Mesothelial cell of epicardium (in vitro differentiated cells): Measurements from ENCODE around the gene TPP2. TPM values are rescaled to one million over a fixed set of nuclear protein-coding genes. Genes with fewer than 3 reads are reported as not detected.

Experiments used
- DNase-seq, 2 experiments: peaks; one replicate each; pipeline ENCODE4 v3.0.0; 2021; ENCODE audit warnings: low spot score in 2 of 2; ENCODE audit not compliant: unreplicated experiment in 2 of 2
- H3K27ac Mint-ChIP-seq: 2 replicates; pipeline ENCODE4 v1.8.0; 2021; ENCODE audit warnings: mixed read lengths
- H3K27me3 Mint-ChIP-seq: 2 replicates; pipeline ENCODE4 v1.8.0; 2021; ENCODE audit warnings: low read depth, mixed read lengths
- H3K36me3 Mint-ChIP-seq: 2 replicates; pipeline ENCODE4 v1.8.0; 2021; ENCODE audit warnings: mixed read lengths
- H3K4me1 Mint-ChIP-seq: 2 replicates; pipeline ENCODE4 v1.8.0; 2021; ENCODE audit warnings: mixed read lengths
- H3K4me3 Mint-ChIP-seq: 2 replicates; pipeline ENCODE4 v1.8.0; 2021; ENCODE audit warnings: mild to moderate bottlenecking, moderate library complexity, mixed read lengths
- H3K9me3 Mint-ChIP-seq: 2 replicates; pipeline ENCODE4 v1.8.0; 2021; ENCODE audit warnings: mixed read lengths
- total RNA-seq: library from RNA; stranded (reverse); gene quantifications from 3 replicates; pipeline ENCODE4 v1.2.1, GENCODE V29; 2021
- TF ChIP-seq, protein P1 (sequence below): fragments of 200-600 bp; sonication (generic); IDR thresholded peaks from one replicate; pipeline ENCODE4 v1.5.0; 2021; ENCODE audit warnings: antibody characterized with exemption; ENCODE audit not compliant: unreplicated experiment

Gene TPP2
- total RNA-seq, 1 donor from 2014 or later, result 54.2 TPM

DNA sequence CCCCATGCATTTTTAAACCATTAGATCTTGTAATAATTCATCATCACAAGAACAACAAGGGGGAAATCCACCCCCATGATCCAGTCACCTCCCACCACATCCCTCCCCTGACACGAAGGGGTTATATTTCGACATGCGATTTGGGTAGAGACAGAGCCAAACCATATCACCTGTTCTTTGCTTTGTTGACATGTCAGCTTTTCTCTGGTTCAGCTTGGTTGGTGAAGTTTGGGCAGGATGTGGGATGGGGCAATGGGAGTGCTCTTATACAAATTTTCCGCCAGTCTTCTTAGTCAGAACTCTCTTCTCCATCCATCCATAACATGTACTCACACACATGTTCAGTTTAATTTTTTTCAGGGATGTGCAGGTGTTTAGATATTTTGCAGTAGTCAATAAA is 12.9 kb downstream of the TPP2 start:
- H3K27ac Mint-ChIP-seq, result no peak overlapping the region
- H3K27me3 Mint-ChIP-seq, result no peaks in the 10 kb centered on the region
- H3K9me3 Mint-ChIP-seq, result no peaks in the 10 kb centered on the region
- TF ChIP-seq, protein P1, sequence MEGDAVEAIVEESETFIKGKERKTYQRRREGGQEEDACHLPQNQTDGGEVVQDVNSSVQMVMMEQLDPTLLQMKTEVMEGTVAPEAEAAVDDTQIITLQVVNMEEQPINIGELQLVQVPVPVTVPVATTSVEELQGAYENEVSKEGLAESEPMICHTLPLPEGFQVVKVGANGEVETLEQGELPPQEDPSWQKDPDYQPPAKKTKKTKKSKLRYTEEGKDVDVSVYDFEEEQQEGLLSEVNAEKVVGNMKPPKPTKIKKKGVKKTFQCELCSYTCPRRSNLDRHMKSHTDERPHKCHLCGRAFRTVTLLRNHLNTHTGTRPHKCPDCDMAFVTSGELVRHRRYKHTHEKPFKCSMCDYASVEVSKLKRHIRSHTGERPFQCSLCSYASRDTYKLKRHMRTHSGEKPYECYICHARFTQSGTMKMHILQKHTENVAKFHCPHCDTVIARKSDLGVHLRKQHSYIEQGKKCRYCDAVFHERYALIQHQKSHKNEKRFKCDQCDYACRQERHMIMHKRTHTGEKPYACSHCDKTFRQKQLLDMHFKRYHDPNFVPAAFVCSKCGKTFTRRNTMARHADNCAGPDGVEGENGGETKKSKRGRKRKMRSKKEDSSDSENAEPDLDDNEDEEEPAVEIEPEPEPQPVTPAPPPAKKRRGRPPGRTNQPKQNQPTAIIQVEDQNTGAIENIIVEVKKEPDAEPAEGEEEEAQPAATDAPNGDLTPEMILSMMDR, result no peak
- peaks cover 5% of the 10 kb centered on the region for H3K4me1 Mint-ChIP-seq
- DNase-seq, result no peak
- H3K36me3 Mint-ChIP-seq, result peaks cover 38% of the 10 kb centered on the region
- no peak overlapping the region for H3K4me3 Mint-ChIP-seq

DNA sequence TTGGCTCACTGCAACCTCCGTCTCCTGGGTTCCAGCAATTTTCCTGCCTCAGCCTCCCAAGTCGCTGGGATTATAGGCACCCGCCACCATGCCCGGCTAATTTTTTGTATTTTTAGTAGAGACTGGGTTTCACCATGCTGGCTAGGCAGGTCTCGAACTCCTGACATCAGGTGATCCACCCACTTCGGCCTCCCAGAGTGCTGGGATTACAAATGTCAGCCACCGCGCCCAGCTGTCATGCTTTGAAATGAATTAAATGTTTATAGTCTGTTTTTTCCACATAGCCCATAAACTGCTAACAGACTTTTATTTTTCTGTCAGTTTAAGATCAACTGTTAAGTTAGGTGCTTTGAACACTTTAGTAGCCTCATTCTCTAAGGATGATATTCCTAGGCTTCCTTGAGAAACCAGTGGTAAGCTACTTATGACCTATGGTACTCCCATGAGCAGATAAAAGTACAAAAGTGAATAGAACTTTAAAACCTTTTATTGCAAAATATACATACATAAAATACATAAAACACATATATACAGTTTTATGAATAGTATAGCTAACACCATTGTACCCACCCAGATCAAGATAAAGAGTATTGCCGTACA is 13.6 kb downstream of the TPP2 start:
- TF ChIP-seq, protein P1, result no peak
- no peaks in the 10 kb centered on the region for H3K4me1 Mint-ChIP-seq
- peaks cover 33% of the 10 kb centered on the region for H3K36me3 Mint-ChIP-seq
- no peak overlapping the region for H3K27ac Mint-ChIP-seq
- no peaks in the 10 kb centered on the region for H3K27me3 Mint-ChIP-seq
- no peak for DNase-seq
- H3K9me3 Mint-ChIP-seq, result no peaks in the 10 kb centered on the region
- no peak overlapping the region for H3K4me3 Mint-ChIP-seq

DNA sequence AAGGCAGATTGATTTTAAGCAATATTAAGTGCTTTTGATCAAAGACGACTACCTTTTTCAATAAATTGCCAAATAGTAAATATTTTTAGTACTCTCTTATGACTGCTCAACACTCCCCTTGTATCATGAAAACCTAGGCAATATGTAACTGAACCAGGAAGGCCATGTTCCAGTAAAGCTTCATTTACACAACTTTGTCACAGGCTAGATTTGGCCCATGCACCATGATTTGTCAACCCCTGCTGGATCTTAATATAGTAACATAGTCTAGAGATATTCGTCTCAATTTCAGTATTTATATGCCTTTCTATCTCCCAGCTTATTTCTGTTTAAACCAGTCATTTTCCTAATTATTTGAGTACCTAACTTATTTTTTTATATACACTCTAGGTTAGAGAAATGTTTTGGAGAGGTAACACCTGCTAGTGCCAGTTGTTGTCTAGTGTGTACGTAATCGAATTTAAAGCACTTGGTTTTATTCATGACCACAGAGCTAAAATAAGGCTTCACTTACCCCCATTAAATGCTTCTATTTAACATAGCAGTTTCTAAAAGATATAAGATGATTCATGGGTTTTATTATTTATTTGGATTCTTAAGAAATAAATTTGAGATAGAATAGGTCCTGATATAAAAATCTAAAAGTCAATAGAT is 21.0 kb downstream of the TPP2 start:
- H3K27me3 Mint-ChIP-seq, result no peaks in the 10 kb centered on the region
- DNase-seq, result no peak
- peaks cover 27% of the 10 kb centered on the region for H3K36me3 Mint-ChIP-seq
- no peak overlapping the region for H3K4me3 Mint-ChIP-seq
- no peaks in the 10 kb centered on the region for H3K4me1 Mint-ChIP-seq
- H3K9me3 Mint-ChIP-seq, result no peaks in the 10 kb centered on the region
- H3K27ac Mint-ChIP-seq, result no peak overlapping the region
- TF ChIP-seq, protein P1, result no peak

DNA sequence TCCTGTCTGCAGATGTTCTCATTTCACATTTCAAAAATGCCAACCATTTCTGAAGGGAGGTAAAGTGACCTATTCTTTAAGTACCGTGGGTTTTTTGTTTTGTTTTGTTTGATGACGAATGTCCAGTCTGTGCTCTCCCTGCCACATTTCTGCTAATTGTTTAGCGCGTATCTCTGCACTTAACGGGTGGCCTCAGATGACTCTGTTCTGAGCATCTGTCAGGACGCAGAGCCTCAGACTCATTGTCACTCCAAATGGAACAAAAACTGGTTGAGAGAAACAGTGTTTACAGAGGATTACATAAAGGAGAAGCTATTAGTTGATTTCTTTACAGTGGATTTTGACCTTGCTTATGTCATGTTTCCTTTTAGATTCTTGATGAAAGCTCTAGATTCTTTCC is 23.7 kb downstream of the TPP2 start:
- H3K9me3 Mint-ChIP-seq, result no peaks in the 10 kb centered on the region
- no peaks in the 10 kb centered on the region for H3K27me3 Mint-ChIP-seq
- H3K36me3 Mint-ChIP-seq, result peaks cover 27% of the 10 kb centered on the region

DNA sequence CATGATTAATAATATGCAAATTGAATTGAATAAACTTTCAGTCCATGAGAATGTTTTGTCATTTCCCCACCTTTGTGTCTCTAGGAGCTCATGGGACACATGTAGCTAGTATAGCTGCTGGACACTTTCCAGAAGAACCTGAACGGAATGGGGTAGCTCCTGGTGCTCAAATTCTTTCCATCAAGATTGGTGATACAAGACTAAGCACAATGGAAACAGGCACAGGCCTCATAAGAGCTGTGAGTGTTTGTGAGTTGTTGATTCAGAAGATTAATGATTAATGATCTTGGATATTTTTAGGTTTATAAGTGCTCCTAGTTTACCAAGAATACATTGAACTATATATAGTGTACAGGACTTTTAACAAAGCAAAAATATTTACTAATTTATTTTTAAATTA is 30.1 kb downstream of the TPP2 start:
- TF ChIP-seq, protein P1, result no peak
- peaks cover 27% of the 10 kb centered on the region for H3K36me3 Mint-ChIP-seq
- no peaks in the 10 kb centered on the region for H3K27me3 Mint-ChIP-seq
- H3K4me3 Mint-ChIP-seq, result no peak overlapping the region
- no peak overlapping the region for H3K27ac Mint-ChIP-seq
- no peaks in the 10 kb centered on the region for H3K9me3 Mint-ChIP-seq
- H3K4me1 Mint-ChIP-seq, result no peaks in the 10 kb centered on the region
- no peak for DNase-seq

More for the DNA sequence above, 23.7 kb downstream of the TPP2 start:
- Mint-ChIP-seq H3K4me1 (no peaks in the 10 kb centered on the region), H3K4me3 (no peak overlapping the region), H3K27ac (no peak overlapping the region)
- TF ChIP-seq, protein P1, result no peak
- DNase-seq, result no peak
